Parathyroid adenoma (tissue), 2 donors: ENCODE measurements around the gene ETNK2.

Experiments used
- H2AFZ ChIP-seq: fragments of 300-600 bp; sonication (generic); one replicate; pipeline ENCODE4 v1.7.0; 2017; ENCODE audit warnings: antibody characterized with exemption, mild to moderate bottlenecking
- H3K27ac ChIP-seq: fragments of 300-600 bp; sonication (generic); one replicate; pipeline ENCODE4 v1.7.0; 2017
- H3K27me3 ChIP-seq: fragments of 300-600 bp; sonication (generic); one replicate; pipeline ENCODE4 v1.7.0; 2017; ENCODE audit warnings: low read length; ENCODE audit not compliant: control insufficient read depth, insufficient read depth
- H3K36me3 ChIP-seq: fragments of 300-600 bp; sonication (generic); one replicate; pipeline ENCODE4 v1.7.0; 2017; ENCODE audit warnings: low read length; ENCODE audit not compliant: control insufficient read depth, insufficient read depth
- H3K4me1 ChIP-seq: fragments of 300-600 bp; sonication (generic); one replicate; pipeline ENCODE4 v1.7.0; 2017; ENCODE audit warnings: control low read depth
- H3K4me2 ChIP-seq: fragments of 300-600 bp; sonication (generic); one replicate; pipeline ENCODE4 v1.7.0; 2017; ENCODE audit warnings: low read length
- H3K4me3 ChIP-seq: fragments of 300-600 bp; sonication (generic); one replicate; pipeline ENCODE4 v1.7.0; 2017; ENCODE audit warnings: low read depth, low read length
- H3K79me2 ChIP-seq: fragments of 300-600 bp; sonication (generic); one replicate; pipeline ENCODE4 v1.7.0; 2017; ENCODE audit warnings: control low read depth
- H3K9ac ChIP-seq: fragments of 300-600 bp; sonication (generic); one replicate; pipeline ENCODE4 v1.7.0; 2017; ENCODE audit warnings: mild to moderate bottlenecking
- H3K9me3 ChIP-seq: fragments of 300-600 bp; sonication (generic); one replicate; pipeline ENCODE4 v1.7.0; 2017; ENCODE audit warnings: low read length; ENCODE audit not compliant: control insufficient read depth
- TF ChIP-seq, protein P1 (sequence below): fragments of 300-600 bp; sonication (generic); IDR thresholded peaks from one replicate; pipeline ENCODE4 v1.7.0; 2017; ENCODE audit warnings: antibody characterized with exemption, mild to moderate bottlenecking
- donor health status: primary hyperparathyroidism.

Gene ETNK2

DNA sequence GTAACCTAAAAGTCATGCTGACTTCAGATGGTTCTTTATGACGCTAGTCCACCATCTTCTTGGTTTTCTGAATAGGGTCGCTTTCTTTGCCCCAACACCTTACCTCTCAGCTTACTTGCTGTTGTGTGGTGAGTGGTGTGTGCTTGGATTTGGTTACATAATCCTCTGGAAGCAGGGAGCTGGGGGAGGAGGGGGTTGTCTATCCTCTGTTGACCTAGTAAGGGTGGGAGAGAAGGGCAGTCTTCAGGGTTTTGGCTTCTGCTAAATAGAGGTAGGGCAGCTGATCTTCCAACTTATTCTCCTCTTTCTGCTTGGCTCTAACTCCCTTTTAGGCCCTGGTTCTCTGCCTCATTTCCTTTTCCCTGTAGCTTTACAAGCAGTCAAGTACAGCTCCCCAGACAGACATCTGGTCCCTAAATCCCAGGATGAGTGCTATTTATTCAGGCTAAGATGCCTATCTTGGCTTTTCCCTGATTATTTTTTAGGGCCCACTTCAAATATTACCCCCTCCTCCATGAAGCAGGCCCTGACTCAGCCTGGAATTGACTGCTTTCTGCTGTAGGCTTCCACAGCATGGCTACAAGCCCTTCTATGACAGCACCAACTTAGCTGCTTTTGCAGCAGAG, 20.7 kb upstream of the ETNK2 start:
- TF ChIP-seq, protein P1, sequence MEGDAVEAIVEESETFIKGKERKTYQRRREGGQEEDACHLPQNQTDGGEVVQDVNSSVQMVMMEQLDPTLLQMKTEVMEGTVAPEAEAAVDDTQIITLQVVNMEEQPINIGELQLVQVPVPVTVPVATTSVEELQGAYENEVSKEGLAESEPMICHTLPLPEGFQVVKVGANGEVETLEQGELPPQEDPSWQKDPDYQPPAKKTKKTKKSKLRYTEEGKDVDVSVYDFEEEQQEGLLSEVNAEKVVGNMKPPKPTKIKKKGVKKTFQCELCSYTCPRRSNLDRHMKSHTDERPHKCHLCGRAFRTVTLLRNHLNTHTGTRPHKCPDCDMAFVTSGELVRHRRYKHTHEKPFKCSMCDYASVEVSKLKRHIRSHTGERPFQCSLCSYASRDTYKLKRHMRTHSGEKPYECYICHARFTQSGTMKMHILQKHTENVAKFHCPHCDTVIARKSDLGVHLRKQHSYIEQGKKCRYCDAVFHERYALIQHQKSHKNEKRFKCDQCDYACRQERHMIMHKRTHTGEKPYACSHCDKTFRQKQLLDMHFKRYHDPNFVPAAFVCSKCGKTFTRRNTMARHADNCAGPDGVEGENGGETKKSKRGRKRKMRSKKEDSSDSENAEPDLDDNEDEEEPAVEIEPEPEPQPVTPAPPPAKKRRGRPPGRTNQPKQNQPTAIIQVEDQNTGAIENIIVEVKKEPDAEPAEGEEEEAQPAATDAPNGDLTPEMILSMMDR, result no peak
- H3K36me3 ChIP-seq, result no peaks in the 10 kb centered on the region
- H3K27ac ChIP-seq, result no peak overlapping the region
- H3K4me2 ChIP-seq, result no peak overlapping the region
- no peaks in the 10 kb centered on the region for H3K9me3 ChIP-seq
- H3K27me3 ChIP-seq, result no peaks in the 10 kb centered on the region
- no peak overlapping the region for H2AFZ ChIP-seq
- H3K9ac ChIP-seq, result no peak overlapping the region
- no peaks in the 10 kb centered on the region for H3K4me1 ChIP-seq
- H3K4me3 ChIP-seq, result no peak overlapping the region
- no peaks in the 10 kb centered on the region for H3K79me2 ChIP-seq

DNA sequence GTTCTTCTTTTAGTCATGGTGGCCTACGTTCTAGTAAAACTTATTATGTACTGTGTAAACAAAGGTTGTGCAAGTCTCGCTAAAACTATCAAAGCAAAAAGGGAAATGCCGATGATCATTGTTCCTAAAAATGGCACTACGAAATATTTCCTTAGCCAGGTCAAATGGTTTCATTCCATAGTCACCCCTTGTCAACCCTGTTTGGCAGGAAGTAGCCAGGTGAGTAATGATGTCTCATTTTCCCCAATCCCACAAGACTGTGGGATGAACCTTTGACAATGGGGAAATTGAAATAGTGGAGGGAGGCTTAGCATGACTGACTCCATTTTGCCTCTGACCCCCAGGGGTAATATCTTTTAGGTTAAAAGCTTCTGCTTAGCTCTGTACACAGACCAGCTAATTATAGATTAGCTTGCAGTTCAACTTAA, 19.9 kb upstream of the ETNK2 start:
- Histone ChIP-seq H3K9me3 (no peaks in the 10 kb centered on the region), H3K27ac (no peak overlapping the region)
- TF ChIP-seq, protein P1, result no peak

DNA sequence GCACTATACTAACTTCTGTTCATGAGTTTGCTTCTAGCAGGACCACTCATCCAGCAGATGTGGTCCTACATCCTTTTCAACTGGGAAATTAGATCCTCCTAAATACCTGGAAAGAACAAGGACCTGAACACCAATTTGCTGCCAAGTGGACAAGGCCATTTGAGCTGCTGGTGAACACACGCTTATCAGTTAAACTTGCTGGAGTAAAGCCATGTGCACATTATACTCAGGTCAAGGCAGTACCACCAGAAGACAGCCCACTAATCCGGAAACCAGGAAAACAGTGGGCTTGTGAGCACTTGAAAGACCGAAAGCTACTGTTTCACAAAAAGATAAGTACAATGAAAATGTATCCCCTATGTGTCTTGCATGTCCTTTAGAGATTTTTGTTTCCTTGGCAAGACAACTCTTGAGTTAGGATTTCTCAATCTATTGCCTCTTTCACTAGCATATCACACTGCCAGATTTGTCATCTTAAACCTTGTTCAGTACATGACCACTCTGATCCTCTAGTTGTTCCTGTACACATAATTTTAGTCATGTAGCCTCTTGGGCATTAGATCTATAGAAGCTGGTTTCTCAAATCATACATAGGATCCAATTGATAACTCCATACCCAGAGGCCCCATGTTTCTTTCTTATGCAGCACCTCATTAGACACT, 18.8 kb upstream of the ETNK2 start:
- Histone ChIP-seq H3K79me2 (no peaks in the 10 kb centered on the region), H3K4me1 (no peaks in the 10 kb centered on the region), H3K4me3 (no peak overlapping the region), H3K4me2 (no peak overlapping the region), H3K27me3 (no peaks in the 10 kb centered on the region), H3K27ac (no peak overlapping the region), H3K9ac (no peak overlapping the region), H3K36me3 (no peaks in the 10 kb centered on the region), H3K9me3 (no peaks in the 10 kb centered on the region), H2AFZ (no peak overlapping the region)
- TF ChIP-seq, protein P1, result no peak

More for the DNA sequence above, 19.9 kb upstream of the ETNK2 start:
- H3K4me1 ChIP-seq, result no peaks in the 10 kb centered on the region
- no peaks in the 10 kb centered on the region for H3K36me3 ChIP-seq
- H3K27me3 ChIP-seq, result no peaks in the 10 kb centered on the region
- H3K4me3 ChIP-seq, result no peak overlapping the region
- no peak overlapping the region for H3K4me2 ChIP-seq
- H2AFZ ChIP-seq, result no peak overlapping the region
- H3K79me2 ChIP-seq, result no peaks in the 10 kb centered on the region
- no peak overlapping the region for H3K9ac ChIP-seq

DNA sequence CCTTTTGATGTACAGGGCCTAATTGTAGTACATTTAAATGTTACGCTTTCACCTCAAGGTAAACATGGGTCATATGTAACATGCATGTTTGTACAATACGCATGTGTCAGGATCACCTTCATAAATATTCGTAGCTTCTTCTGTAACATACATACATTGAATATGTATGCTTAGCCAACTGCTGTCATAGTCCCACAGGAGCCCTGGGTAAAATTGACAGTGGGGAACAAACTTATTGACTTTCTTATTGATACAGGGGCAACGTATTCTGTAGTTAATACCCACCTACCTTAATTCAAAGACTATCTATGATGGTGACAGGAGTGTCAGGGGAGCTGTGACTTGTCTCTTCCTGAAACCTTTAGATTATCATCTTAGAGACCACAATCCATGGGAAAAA, 18.0 kb upstream of the ETNK2 start:
- H3K27me3 ChIP-seq, result no peaks in the 10 kb centered on the region
- no peaks in the 10 kb centered on the region for H3K4me1 ChIP-seq
- H2AFZ ChIP-seq, result no peak overlapping the region
- TF ChIP-seq, protein P1, result no peak
- H3K9me3 ChIP-seq, result no peaks in the 10 kb centered on the region
- H3K4me3 ChIP-seq, result no peak overlapping the region
- H3K27ac ChIP-seq, result no peak overlapping the region
- H3K4me2 ChIP-seq, result no peak overlapping the region
- H3K36me3 ChIP-seq, result no peaks in the 10 kb centered on the region
- no peak overlapping the region for H3K9ac ChIP-seq
- no peaks in the 10 kb centered on the region for H3K79me2 ChIP-seq

DNA sequence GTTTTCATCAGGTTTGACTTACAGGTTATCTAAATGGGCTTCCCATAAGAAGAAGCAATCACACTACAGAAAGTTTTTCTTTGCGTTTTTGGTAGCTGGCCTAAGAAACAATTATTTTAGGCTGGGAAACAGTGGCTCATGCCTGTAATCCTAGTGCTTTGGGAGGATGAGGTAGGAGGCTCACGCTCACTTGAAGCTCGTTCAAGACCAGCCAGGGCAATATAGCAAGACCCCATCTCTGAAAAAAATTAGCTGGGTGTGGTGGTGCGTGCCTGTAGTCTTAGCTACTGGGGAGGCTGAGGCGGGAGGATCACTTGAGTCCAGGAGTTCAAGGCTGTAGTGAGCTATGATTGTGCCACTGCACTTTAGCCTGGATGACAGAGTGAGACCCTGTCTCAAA, 15.9 kb upstream of the ETNK2 start:
- Histone ChIP-seq H3K4me3 (no peak overlapping the region), H3K4me1 (no peaks in the 10 kb centered on the region), H3K9me3 (no peaks in the 10 kb centered on the region), H3K36me3 (no peaks in the 10 kb centered on the region), H3K27me3 (no peaks in the 10 kb centered on the region), H3K27ac (no peak overlapping the region), H3K79me2 (no peaks in the 10 kb centered on the region), H3K4me2 (no peak overlapping the region), H2AFZ (no peak overlapping the region), H3K9ac (no peak overlapping the region)
- TF ChIP-seq, protein P1, result no peak
